NB4 (cell line): ENCODE measurements around the gene KRTAP5-2.

ENCODE experiments used
- CTCF ChIP-seq: IDR thresholded peaks from one replicate; pipeline ENCODE4 v1.5.1; 2012; ENCODE audit warnings: low read depth, low read length
- POLR2A ChIP-seq: IDR thresholded peaks from 2 replicates; pipeline ENCODE4 v1.6.1; 2011; ENCODE audit warnings: mild to moderate bottlenecking; ENCODE audit not compliant: insufficient read length; ENCODE audit errors: extremely low read depth

- TF ChIP-seq CTCF = no peak
- TF ChIP-seq POLR2A = no peak
These were observed 27.6 kb downstream of the KRTAP5-2 start for GRCh38 chr11:1570531-1570895.
